ENCODE results near the gene ZFYVE28. TPM values are rescaled to one million over a fixed set of nuclear protein-coding genes. Genes with fewer than 3 reads are reported as not detected.

ZFYVE28 gene
- total RNA-seq, 1 donor from 2014 or later = 5.9 TPM

GRCh38 chr4:2372488-2373030, 45.9 kb downstream of the ZFYVE28 start:
- Mint-ChIP-seq H3K9me3 (peaks cover 12% of the 10 kb centered on the region), H3K4me3 (no peak overlapping the region), H3K4me1 (no peaks in the 10 kb centered on the region), H3K36me3 (ENCODE audit: low read depth) (no peaks in the 10 kb centered on the region), H3K27ac (no peak overlapping the region), H3K27me3 (peaks cover 5% of the 10 kb centered on the region)
- ChIA-PET CTCF (interaction anchor here (0.9 kb wide), 1 partner anchor 153 kb away, joined by 3 read pairs; no protein-coding TSS in a partner anchor), POLR2A (interaction anchor here (0.6 kb wide), 1 partner anchor 32 kb away, joined by 7 read pairs; no protein-coding TSS in a partner anchor)
- DNase-seq (no peak), ATAC-seq (ENCODE audit: low read depth) (no peak)
- TF ChIP-seq CTCF (IDR thresholded peaks at IDR 0.05) = no peak
- intact Hi-C loops (cut with micrococcal nuclease) = no loop called here

- intact Hi-C loops (cut with micrococcal nuclease) = no loop called here
- no peak for ATAC-seq (ENCODE audit: low read depth)
- H3K4me1 Mint-ChIP-seq = no peaks in the 10 kb centered on the region
- no peak for TF ChIP-seq CTCF (IDR thresholded peaks at IDR 0.05)
- H3K27me3 Mint-ChIP-seq = peaks cover 1% of the 10 kb centered on the region
- H3K36me3 Mint-ChIP-seq (ENCODE audit: low read depth) = no peaks in the 10 kb centered on the region
- CTCF ChIA-PET = no interaction called here
- POLR2A ChIA-PET = no interaction called here
- H3K27ac Mint-ChIP-seq = no peak overlapping the region
- H3K4me3 Mint-ChIP-seq = no peak overlapping the region
- peaks cover 12% of the 10 kb centered on the region for H3K9me3 Mint-ChIP-seq
- DNase-seq = no peak
Observed at GRCh38 chr4:2371765-2372487, 46.5 kb downstream of the ZFYVE28 start.

GRCh38 chr4:2370597-2371320, 47.7 kb downstream of the ZFYVE28 start:
- no peak for TF ChIP-seq CTCF (IDR thresholded peaks at IDR 0.05)
- Mint-ChIP-seq H3K9me3 (peaks cover 12% of the 10 kb centered on the region), H3K27ac (no peak overlapping the region), H3K4me1 (no peaks in the 10 kb centered on the region), H3K4me3 (no peak overlapping the region), H3K27me3 (peaks cover 1% of the 10 kb centered on the region), H3K36me3 (ENCODE audit: low read depth) (no peaks in the 10 kb centered on the region)
- CTCF ChIA-PET = no interaction called here
- no peak for ATAC-seq (ENCODE audit: low read depth)
- intact Hi-C loops (cut with micrococcal nuclease) = no loop called here
- POLR2A ChIA-PET = no interaction called here
- no peak for DNase-seq

- H3K4me1 Mint-ChIP-seq = peaks cover 3% of the 10 kb centered on the region
- ChIA-PET POLR2A (no interaction called here), CTCF (no interaction called here)
- H3K4me3 Mint-ChIP-seq = no peak overlapping the region
- ATAC-seq (ENCODE audit: low read depth) (no peak), DNase-seq (no peak)
- TF ChIP-seq CTCF (IDR thresholded peaks at IDR 0.05) = no peak
- H3K27me3 Mint-ChIP-seq = no peaks in the 10 kb centered on the region
- peaks cover 10% of the 10 kb centered on the region for H3K9me3 Mint-ChIP-seq
- no peaks in the 10 kb centered on the region for H3K36me3 Mint-ChIP-seq (ENCODE audit: low read depth)
- H3K27ac Mint-ChIP-seq = no peak overlapping the region
- intact Hi-C loops (cut with micrococcal nuclease) = no loop called here
Observed at GRCh38 chr4:2368746-2369437, 49.6 kb downstream of the ZFYVE28 start.

- Mint-ChIP-seq H3K4me1 (peaks cover 3% of the 10 kb centered on the region), H3K36me3 (ENCODE audit: low read depth) (no peaks in the 10 kb centered on the region), H3K27ac (no peak overlapping the region), H3K4me3 (no peak overlapping the region), H3K27me3 (no peaks in the 10 kb centered on the region), H3K9me3 (peaks cover 9% of the 10 kb centered on the region)
- ATAC-seq (ENCODE audit: low read depth) = no peak
- ChIA-PET CTCF (no interaction called here), POLR2A (interaction anchor here (1.0 kb wide), 1 partner anchor 101 kb away, joined by 4 read pairs; the partner anchor contains the start of gene RNF4)
- TF ChIP-seq CTCF (IDR thresholded peaks at IDR 0.05) = no peak
- peak; percentile 3 for DNase-seq
- intact Hi-C loops (cut with micrococcal nuclease) = no loop called here
Observed at GRCh38 chr4:2367626-2368025, 50.8 kb downstream of the ZFYVE28 start.

All from activated B cell treated with CpG ODN at 0.5 μM for 24 hours (primary cell).